WTC11 (cell line): ENCODE results near the gene ACRBP. TPM values are rescaled to one million over a fixed set of nuclear protein-coding genes. Genes with fewer than 3 reads are reported as not detected.

Experiments used
- ATAC-seq: fragments of 200-7000 bp; cut with Tn5 transposase; 2 replicates; pipeline ENCODE4 v1.10.0; 2021; ENCODE audit warnings: mild to moderate bottlenecking, moderate library complexity
- CTCF ChIA-PET: fragments of 300-600 bp; sonication (Branson Sonifier 250); formaldehyde crosslinking; loops from one replicate; lab custom pipeline; 2021; ENCODE audit warnings: antibody characterized with exemption; lab: Charles Lee
- POLR2A ChIA-PET: fragments of 350-600 bp; sonication (Branson Sonifier 250); formaldehyde crosslinking; loops from one replicate; lab custom pipeline; 2021; ENCODE audit warnings: antibody characterized with exemption; lab: Charles Lee
- DNase-seq: peaks from one replicate; pipeline ENCODE4 v3.0.0; 2021; ENCODE audit warnings: low spot score
- H3K27ac Mint-ChIP-seq: 2 replicates; pipeline ENCODE4 v1.8.0; 2021; ENCODE audit warnings: mixed read lengths
- H3K27me3 Mint-ChIP-seq: 2 replicates; pipeline ENCODE4 v1.8.0; 2021; ENCODE audit warnings: low read depth, mild to moderate bottlenecking, moderate library complexity, mixed read lengths
- H3K36me3 Mint-ChIP-seq: 2 replicates; pipeline ENCODE4 v1.8.0; 2021; ENCODE audit warnings: mixed read lengths
- H3K4me1 Mint-ChIP-seq: 2 replicates; pipeline ENCODE4 v1.8.0; 2022; ENCODE audit warnings: mixed read lengths
- H3K4me3 Mint-ChIP-seq: 2 replicates; pipeline ENCODE4 v1.8.0; 2021; ENCODE audit warnings: mild to moderate bottlenecking, moderate library complexity, mixed read lengths
- H3K9me3 Mint-ChIP-seq: 2 replicates; pipeline ENCODE4 v1.8.0; 2021; ENCODE audit warnings: mixed read lengths
- CREB1 ChIP-seq: sonication (generic); formaldehyde crosslinking; IDR thresholded peaks from 2 replicates; pipeline ENCODE4 v1.8.0; 2023; ENCODE audit warnings: mild to moderate bottlenecking, missing genetic modification reagents
- CREM ChIP-seq: sonication (generic); formaldehyde crosslinking; IDR thresholded peaks from 2 replicates; pipeline ENCODE4 v1.8.1; 2022; ENCODE audit warnings: mild to moderate bottlenecking, missing genetic modification reagents, moderate library complexity
- ELF4 ChIP-seq: sonication (generic); formaldehyde crosslinking; IDR thresholded peaks from 2 replicates; pipeline ENCODE4 v1.8.1; 2022; ENCODE audit warnings: low read depth, mild to moderate bottlenecking, moderate library complexity, missing genetic modification reagents
- ESRRA ChIP-seq: sonication (generic); formaldehyde crosslinking; IDR thresholded peaks from 2 replicates; pipeline ENCODE4 v1.8.1; 2022; ENCODE audit warnings: mild to moderate bottlenecking, missing genetic modification reagents, borderline replicate concordance
- ETV6 ChIP-seq: sonication (generic); formaldehyde crosslinking; IDR thresholded peaks from 2 replicates; pipeline ENCODE4 v1.8.1; 2022; ENCODE audit warnings: mild to moderate bottlenecking, missing genetic modification reagents
- FOXJ3 ChIP-seq: sonication (generic); formaldehyde crosslinking; IDR thresholded peaks from 2 replicates; pipeline ENCODE4 v1.9.0; 2021; ENCODE audit warnings: missing genetic modification reagents, mild to moderate bottlenecking, borderline replicate concordance
- FOXK1 ChIP-seq: sonication (generic); formaldehyde crosslinking; IDR thresholded peaks from 2 replicates; pipeline ENCODE4 v1.8.0; 2022; ENCODE audit warnings: mild to moderate bottlenecking, moderate library complexity, missing genetic modification reagents
- GABPB1 ChIP-seq: sonication (generic); formaldehyde crosslinking; IDR thresholded peaks from 2 replicates; pipeline ENCODE4 v1.8.1; 2023; ENCODE audit warnings: mild to moderate bottlenecking, missing genetic modification reagents
- GRHL2 ChIP-seq: fragments of 250-450 bp; sonication (Bioruptor Pico); IDR thresholded peaks from 2 replicates; pipeline ENCODE4 v1.8.0; 2022; ENCODE audit warnings: mild to moderate bottlenecking, moderate library complexity; ENCODE audit not compliant: insufficient replicate concordance, severe bottlenecking
- GTF2I ChIP-seq: fragments of 250-450 bp; sonication (Bioruptor Pico); conservative IDR thresholded peaks from 2 replicates; pipeline ENCODE4 v1.4.0; 2021; ENCODE audit warnings: mild to moderate bottlenecking
- IRF1 ChIP-seq: sonication (generic); formaldehyde crosslinking; IDR thresholded peaks from 2 replicates; pipeline ENCODE4 v1.8.0; 2023; ENCODE audit warnings: missing genetic modification reagents
- OVOL2 ChIP-seq: fragments of 250-450 bp; sonication (Bioruptor Pico); IDR thresholded peaks from 2 replicates; pipeline ENCODE4 v1.9.0; 2021; ENCODE audit warnings: mild to moderate bottlenecking, borderline replicate concordance
- PRDM15 ChIP-seq: sonication (generic); formaldehyde crosslinking; IDR thresholded peaks from 2 replicates; pipeline ENCODE4 v1.8.0; 2022; ENCODE audit warnings: missing genetic modification reagents
- PRRX2 ChIP-seq: fragments of 250-450 bp; sonication (Bioruptor Pico); IDR thresholded peaks from 2 replicates; pipeline ENCODE4 v1.8.0; 2021; ENCODE audit warnings: mild to moderate bottlenecking
- RORB ChIP-seq: fragments of 250-450 bp; sonication (Bioruptor Pico); IDR thresholded peaks from 2 replicates; pipeline ENCODE4 v1.9.0; 2021; ENCODE audit warnings: mild to moderate bottlenecking
- SMAD4 ChIP-seq: sonication (generic); formaldehyde crosslinking; IDR thresholded peaks from 2 replicates; pipeline ENCODE4 v1.8.0; 2022; ENCODE audit warnings: mild to moderate bottlenecking, missing genetic modification reagents
- TEAD4 ChIP-seq: sonication (generic); formaldehyde crosslinking; IDR thresholded peaks from 2 replicates; pipeline ENCODE4 v1.8.0; 2022; ENCODE audit warnings: mild to moderate bottlenecking, missing genetic modification reagents
- USF1 ChIP-seq: sonication (generic); formaldehyde crosslinking; IDR thresholded peaks from 2 replicates; pipeline ENCODE4 v1.8.0; 2022; ENCODE audit warnings: mild to moderate bottlenecking, missing genetic modification reagents
- ZBTB43 ChIP-seq: sonication (generic); formaldehyde crosslinking; IDR thresholded peaks from 2 replicates; pipeline ENCODE4 v1.8.1; 2023; ENCODE audit warnings: mild to moderate bottlenecking, missing genetic modification reagents
- ZNF121 ChIP-seq: sonication (generic); formaldehyde crosslinking; IDR thresholded peaks from 2 replicates; pipeline ENCODE4 v1.8.0; 2023; ENCODE audit warnings: missing genetic modification reagents
- ZNF138 ChIP-seq: sonication (generic); formaldehyde crosslinking; conservative IDR thresholded peaks from 2 replicates; pipeline ENCODE4 v1.8.1; 2022; ENCODE audit warnings: mild to moderate bottlenecking, moderate library complexity, missing genetic modification reagents
- ZNF263 ChIP-seq: sonication (generic); formaldehyde crosslinking; IDR thresholded peaks from 2 replicates; pipeline ENCODE4 v1.8.1; 2022; ENCODE audit warnings: low read depth, mild to moderate bottlenecking, moderate library complexity, missing genetic modification reagents
- ZNF396 ChIP-seq: fragments of 250-450 bp; sonication (Bioruptor Pico); IDR thresholded peaks from 2 replicates; pipeline ENCODE4 v1.8.0; 2021; ENCODE audit warnings: mild to moderate bottlenecking, moderate library complexity, borderline replicate concordance
- ZNF416 ChIP-seq: fragments of 250-450 bp; sonication (Bioruptor Pico); IDR thresholded peaks from 2 replicates; pipeline ENCODE4 v1.9.0; 2021; ENCODE audit warnings: mild to moderate bottlenecking, inconsistent platforms
- ZNF512 ChIP-seq: sonication (generic); formaldehyde crosslinking; IDR thresholded peaks from 2 replicates; pipeline ENCODE4 v1.8.1; 2022; ENCODE audit warnings: missing genetic modification reagents, borderline replicate concordance
- ZNF532 ChIP-seq: fragments of 250-450 bp; sonication (Bioruptor Pico); IDR thresholded peaks from 2 replicates; pipeline ENCODE4 v1.9.0; 2021; ENCODE audit warnings: mild to moderate bottlenecking, borderline replicate concordance
- total RNA-seq: library from RNA; stranded (reverse); gene quantifications from 3 replicates; pipeline ENCODE4 v1.2.3, GENCODE V29; 2021

Gene ACRBP
- total RNA-seq, 1 experiment from 2014 or later: 2.1 TPM

GRCh38 chr12:6653987-6654386 lies 6.8 kb upstream of the ACRBP start:
- no peaks in the 10 kb centered on the region for H3K9me3 Mint-ChIP-seq
- H3K27ac Mint-ChIP-seq: no peak overlapping the region
- H3K4me3 Mint-ChIP-seq: no peak overlapping the region
- TF ChIP-seq ETV6 (CRISPR knock-in tag): no peak
- TF ChIP-seq ZBTB43 (CRISPR knock-in tag): no peak
- TF ChIP-seq OVOL2 (CRISPR knock-in tag): no peak
- no peak for TF ChIP-seq IRF1
- no peak for TF ChIP-seq USF1 (CRISPR knock-in tag)
- TF ChIP-seq CREB1 (CRISPR knock-in tag): no peak
- no peak for TF ChIP-seq ZNF263 (CRISPR knock-in tag)
- TF ChIP-seq TEAD4 (CRISPR knock-in tag): no peak
- TF ChIP-seq GTF2I (CRISPR knock-in tag): no peak
- TF ChIP-seq GABPB1: no peak
- TF ChIP-seq ZNF532 (CRISPR knock-in tag): no peak
- no peak for TF ChIP-seq ESRRA (CRISPR knock-in tag)
- TF ChIP-seq ZNF512 (CRISPR knock-in tag): no peak
- DNase-seq (no peak), ATAC-seq (no peak)
- no peaks in the 10 kb centered on the region for H3K27me3 Mint-ChIP-seq
- H3K4me1 Mint-ChIP-seq: no peaks in the 10 kb centered on the region
- CTCF ChIA-PET: interaction anchor here (1.2 kb wide), 1 partner anchor 34 kb away, joined by 3 read pairs; no protein-coding TSS in a partner anchor
- POLR2A ChIA-PET: interaction anchor here (0.6 kb wide), 1 partner anchor 86 kb away, joined by 4 read pairs; the partner anchor contains the start of gene NOP2
- H3K36me3 Mint-ChIP-seq: peaks cover 41% of the 10 kb centered on the region

- ATAC-seq (no peak), DNase-seq (no peak)
- Mint-ChIP-seq H3K27ac (no peak overlapping the region), H3K36me3 (peaks cover 37% of the 10 kb centered on the region), H3K4me3 (no peak overlapping the region), H3K27me3 (no peaks in the 10 kb centered on the region), H3K4me1 (no peaks in the 10 kb centered on the region), H3K9me3 (no peaks in the 10 kb centered on the region)
- ChIA-PET CTCF (interaction anchor here (0.9 to 1.2 kb wide), 3 partner anchors 13 to 33 kb away, joined by 3 to 4 read pairs (median 3); no protein-coding TSS in a partner anchor), POLR2A (no interaction called here)
- TF ChIP-seq PRRX2 (CRISPR knock-in tag) (no peak), ZNF416 (CRISPR knock-in tag) (no peak), PRDM15 (CRISPR knock-in tag) (no peak), ELF4 (CRISPR knock-in tag) (no peak), SMAD4 (no peak), ZNF121 (no peak), RORB (CRISPR knock-in tag) (no peak), CREM (CRISPR knock-in tag) (no peak), ZNF138 (no peak), GRHL2 (CRISPR knock-in tag) (no peak), FOXJ3 (CRISPR knock-in tag) (no peak), ZNF396 (CRISPR knock-in tag) (no peak), FOXK1 (no peak)
These were observed 6.1 kb upstream of the ACRBP start for GRCh38 chr12:6653342-6653741.
